ENCODE results near the gene AGAP3.

The AGAP3 gene

DNA sequence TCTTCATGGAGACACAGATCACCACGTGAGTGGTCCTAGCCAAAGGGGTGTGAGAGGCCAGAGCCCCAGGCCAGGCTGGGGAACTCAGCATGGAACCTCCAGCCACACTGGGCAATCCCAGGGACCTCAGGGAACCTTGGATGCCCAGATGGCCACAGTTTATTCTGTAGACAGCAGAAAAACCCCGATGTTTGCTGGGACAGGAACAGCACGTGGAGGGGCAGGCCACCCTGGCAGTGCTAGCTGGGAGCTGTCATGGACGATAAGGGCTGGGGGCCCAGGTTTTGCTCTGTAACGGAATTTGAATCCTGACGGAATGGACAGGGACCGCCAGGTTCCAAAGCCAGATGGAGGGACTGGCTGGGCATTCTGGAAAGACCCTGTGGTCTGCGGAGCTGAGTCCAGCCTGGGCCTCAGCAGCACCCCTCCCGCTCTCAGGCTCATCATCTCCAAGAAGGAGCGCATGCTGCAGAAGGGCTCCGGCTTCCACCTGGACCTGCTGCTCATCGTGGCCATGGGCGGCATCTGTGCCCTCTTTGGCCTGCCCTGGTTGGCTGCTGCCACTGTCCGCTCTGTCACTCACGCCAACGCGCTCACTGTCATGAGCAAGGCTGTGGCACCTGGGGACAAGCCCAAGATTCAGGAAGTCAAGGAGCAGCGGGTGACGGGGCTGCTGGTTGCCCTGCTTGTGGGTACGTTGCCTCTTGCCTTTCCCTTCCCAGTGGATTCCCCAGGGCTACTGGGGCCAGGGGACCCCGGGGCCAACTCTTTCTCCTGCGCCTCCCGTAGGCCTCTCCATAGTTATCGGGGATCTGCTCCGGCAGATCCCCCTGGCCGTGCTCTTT lies 11.2 kb upstream of the AGAP3 start:
- no peak for DNase-seq (ENCODE audit: low read depth)

DNA sequence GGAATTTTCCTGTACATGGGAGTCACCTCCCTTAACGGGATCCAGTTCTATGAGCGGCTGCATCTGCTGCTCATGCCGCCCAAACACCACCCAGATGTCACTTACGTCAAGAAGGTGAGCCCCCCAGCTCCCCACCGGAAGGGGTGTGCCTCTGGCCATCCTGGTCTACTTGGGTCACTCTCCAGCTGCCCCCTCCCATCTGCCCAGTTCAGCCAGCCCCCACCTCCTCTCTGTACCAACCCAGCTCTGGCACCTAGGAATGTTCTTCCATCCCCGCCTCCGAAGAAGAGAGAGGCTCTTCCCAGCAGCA lies 10.7 kb upstream of the AGAP3 start:
- DNase-seq (ENCODE audit: low read depth): no peak

DNA sequence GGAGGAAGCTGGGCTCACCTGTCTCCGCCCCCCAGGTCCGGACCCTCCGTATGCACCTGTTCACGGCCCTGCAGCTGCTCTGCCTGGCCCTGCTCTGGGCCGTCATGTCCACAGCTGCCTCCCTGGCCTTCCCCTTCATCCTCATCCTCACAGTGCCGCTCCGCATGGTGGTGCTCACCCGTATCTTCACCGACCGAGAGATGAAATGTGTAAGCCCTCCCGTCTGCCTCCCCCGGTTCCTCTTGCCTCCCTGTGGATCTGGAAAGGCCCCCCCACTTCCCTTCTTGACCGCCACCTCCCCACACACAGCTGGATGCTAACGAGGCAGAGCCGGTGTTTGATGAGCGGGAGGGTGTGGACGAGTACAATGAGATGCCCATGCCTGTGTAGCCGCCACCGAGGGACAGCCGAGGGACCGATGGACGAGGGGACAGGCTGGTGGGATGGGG lies 10.3 kb upstream of the AGAP3 start:
- DNase-seq (ENCODE audit: low read depth): no peak

- DNase-seq (ENCODE audit: low read depth): no peak
These were observed 9.2 kb upstream of the AGAP3 start for GRCh38 chr7:151076863-151077704.

- DNase-seq (ENCODE audit: low read depth): no peak
These were observed 8.5 kb upstream of the AGAP3 start for GRCh38 chr7:151077705-151078232.

DNA sequence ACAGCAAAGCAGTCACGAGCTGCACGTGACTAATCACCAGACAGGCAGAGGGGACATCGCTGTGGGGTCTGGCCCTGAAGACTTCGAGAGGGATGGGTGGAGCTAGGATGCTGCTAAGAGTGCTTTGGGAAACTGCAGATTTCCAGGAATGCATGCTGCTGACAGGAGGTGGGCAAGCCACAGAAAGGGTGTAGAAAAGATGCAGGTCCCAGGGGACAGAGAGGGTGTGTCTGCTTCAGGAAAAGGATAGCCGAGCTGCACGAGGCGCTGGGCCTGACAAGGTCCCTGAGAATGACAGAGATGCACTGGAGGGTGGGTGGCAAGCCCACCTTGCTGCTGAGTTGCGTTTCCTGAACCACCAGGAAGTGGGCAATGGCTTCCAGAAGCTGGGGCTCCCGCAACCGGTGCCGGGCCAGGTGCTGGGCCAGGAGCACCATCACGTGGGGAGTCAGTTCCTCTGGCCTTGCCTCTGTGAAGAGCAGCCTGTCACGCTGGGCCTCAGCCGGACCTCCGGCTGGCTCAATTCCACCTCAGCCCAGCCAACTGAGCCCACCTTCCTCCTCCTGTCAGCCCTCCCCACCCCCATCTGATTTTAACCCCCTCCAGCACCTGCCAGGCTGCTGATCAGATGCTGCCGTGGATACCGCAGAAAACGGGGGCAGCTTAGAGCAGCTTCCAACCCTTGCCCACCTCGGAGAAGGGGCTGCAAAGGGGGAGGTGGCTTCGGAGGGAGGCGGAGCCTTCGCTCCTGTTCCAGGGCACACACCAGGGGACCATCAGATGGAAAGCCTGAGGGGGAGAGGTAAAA lies 7.8 kb upstream of the AGAP3 start:
- DNase-seq (ENCODE audit: low read depth): no peak

- DNase-seq (ENCODE audit: low read depth): no peak
These were observed 6.9 kb upstream of the AGAP3 start for GRCh38 chr7:151079199-151079910.

GRCh38 chr7:151080067-151080521 lies 6.2 kb upstream of the AGAP3 start:
- DNase-seq (ENCODE audit: low read depth): no peak

DNA sequence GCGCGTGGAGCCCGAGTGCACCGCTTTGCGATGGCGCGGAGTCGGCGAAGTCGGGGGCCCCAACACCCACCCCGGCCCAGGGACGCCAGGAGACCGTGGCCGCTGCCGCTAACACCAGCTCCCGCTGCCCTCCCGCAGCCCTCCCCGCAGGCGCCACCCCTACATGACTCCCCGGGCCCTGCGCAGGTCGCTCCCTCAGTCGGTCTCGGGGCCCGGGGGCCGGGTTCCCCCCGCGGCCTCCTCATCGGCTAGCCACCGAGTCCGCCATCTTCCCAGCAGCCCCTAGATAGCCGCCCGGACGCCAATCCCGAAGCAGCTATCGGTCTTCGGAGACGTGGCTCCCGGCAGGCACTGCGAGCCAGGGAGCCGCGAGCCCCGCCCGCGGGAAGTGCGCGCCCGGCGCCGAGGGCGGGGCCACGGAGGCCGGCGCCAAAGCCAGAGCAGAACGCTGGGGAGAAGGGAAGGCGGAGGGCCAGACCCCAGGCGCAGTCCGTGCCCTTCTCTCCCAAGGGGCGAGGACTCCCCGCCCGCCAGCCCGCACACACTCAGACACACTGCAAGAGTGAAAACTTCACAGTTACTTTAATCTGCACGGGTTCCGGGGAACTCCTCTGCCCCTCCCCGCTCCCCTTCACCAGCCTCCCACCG lies 5.6 kb upstream of the AGAP3 start, which contains the start of gene FASTK:
Gene FASTK, minus strand, starts transcription at position 288 of the 648 bp plus-strand sequence. Its CDS starts 43 bp downstream, at position 245.
- DNase-seq (ENCODE audit: low read depth): no peak

DNA sequence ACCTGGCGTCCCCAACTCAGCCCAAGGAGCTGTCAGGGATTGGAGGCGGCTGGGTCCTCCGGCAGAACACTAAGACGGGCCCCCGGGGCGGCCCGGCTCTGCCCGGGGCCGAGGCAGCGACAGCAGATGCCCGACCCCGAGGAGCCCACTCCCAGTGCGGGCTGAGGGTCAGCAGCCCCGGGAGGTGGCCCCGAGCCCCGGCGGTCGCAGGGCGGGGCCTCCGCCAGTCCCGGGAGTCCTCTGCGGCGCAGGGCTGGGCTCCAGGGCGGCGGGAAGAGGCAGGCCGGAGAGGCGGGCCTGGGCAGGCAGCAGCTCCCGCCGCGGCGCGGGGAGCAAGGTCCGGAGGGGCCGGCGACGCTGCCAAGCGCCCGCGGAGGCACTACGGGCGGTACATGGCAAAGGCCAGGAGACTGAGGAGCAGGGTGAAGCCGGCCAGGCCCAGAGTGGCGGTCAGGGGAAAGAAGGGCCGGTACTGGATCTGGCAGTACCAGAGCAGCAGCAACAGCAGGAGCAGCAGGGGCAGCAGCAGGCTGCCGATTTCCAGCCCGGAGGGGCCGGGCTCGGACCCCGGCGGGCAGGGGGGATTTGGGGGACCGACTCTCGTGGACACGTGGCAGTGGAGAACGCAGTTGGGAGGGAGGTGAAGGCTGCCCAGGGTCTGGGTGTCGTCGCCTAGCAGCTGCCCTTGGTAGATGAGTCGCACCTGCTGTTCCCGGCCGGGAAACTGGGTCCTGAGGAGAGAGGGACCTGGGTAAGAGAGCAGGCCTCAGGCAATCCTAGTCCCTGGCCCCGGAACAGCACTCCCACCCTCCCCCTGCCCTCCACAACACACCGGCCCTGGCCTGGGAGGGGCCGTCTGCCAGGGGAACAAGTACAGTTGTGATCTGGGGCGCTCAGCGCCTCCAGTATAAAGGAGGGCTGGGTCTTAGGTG lies 4.8 kb upstream of the AGAP3 start:
- no peak for DNase-seq (ENCODE audit: low read depth)

DNA sequence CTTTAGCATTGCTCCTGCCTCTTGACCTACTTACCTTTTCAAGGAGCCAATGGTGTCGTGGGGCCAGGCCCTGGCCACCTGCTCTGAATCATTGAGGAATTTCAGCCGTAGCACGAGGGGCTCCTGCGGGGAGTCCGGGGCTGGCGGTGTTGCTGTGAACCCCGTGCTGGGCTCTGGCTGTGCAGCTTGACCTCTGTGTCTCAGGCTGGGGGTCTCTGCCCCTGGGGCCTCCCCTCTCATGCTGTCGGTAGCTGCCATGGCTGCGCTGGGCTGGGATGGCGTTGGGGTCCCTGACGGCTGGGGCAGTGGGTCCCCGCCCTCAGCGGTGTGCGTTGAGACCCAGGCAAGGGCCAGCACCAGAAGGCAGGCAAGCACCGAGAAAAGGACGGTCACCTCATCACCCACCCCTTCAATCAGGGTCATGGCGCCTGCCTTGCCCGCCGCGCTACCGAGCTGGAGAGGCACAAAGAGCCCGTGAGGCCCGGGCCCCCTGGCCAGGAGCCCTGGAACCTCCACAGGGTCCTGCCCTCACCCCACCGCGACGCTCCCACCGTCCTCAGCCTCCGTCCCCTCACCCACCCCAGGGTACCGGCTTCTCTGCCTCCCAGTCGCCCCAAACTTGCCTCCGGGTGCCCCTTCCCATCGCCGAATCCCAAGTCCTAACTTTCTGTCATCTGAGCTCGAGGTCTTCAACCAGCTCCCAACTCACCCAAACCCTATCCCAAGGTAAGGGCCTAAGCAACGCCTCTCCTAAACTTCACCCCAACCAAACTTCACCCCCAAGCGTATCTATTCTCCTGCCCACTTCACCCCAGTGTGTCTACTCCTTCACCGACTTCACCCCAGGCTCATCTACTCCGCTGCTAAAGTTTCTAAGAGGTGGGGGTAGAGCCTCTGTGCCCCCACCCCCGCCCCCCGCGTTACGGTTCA lies 3.9 kb upstream of the AGAP3 start:
- no peak for DNase-seq (ENCODE audit: low read depth)

GRCh38 chr7:151083071-151083823 lies 3.0 kb upstream of the AGAP3 start, which contains the start of gene TMUB1:
TMUB1 (minus strand) TSS chr7:151083493; CDS start chr7:151082563, 930 bp downstream.
- no peak for DNase-seq (ENCODE audit: low read depth)

GRCh38 chr7:151083824-151084160 lies 2.5 kb upstream of the AGAP3 start:
- DNase-seq (ENCODE audit: low read depth): no peak

DNA sequence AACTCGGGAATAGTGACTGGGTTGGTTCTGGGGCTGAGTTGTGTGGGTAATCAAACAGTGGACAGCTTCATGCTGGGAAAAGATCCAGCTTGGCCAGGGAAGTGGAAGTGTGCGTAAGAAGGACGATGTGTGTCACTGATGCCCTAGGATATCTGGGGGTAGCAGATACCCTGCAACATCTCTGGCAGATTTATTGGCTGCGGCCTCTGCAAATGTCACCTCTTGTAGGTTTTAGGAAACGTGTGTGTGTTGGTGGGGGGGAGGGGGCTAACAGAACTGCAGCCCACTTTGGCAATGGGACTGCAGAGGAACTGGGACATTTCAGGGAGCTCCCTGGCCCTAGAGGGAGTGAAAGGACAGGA lies 965 bp upstream of the AGAP3 start:
- no peak for DNase-seq (ENCODE audit: low read depth)

- no peak for DNase-seq (ENCODE audit: low read depth)
These were observed 548 bp downstream of the AGAP3 start for GRCh38 chr7:151086802-151087244.

DNA sequence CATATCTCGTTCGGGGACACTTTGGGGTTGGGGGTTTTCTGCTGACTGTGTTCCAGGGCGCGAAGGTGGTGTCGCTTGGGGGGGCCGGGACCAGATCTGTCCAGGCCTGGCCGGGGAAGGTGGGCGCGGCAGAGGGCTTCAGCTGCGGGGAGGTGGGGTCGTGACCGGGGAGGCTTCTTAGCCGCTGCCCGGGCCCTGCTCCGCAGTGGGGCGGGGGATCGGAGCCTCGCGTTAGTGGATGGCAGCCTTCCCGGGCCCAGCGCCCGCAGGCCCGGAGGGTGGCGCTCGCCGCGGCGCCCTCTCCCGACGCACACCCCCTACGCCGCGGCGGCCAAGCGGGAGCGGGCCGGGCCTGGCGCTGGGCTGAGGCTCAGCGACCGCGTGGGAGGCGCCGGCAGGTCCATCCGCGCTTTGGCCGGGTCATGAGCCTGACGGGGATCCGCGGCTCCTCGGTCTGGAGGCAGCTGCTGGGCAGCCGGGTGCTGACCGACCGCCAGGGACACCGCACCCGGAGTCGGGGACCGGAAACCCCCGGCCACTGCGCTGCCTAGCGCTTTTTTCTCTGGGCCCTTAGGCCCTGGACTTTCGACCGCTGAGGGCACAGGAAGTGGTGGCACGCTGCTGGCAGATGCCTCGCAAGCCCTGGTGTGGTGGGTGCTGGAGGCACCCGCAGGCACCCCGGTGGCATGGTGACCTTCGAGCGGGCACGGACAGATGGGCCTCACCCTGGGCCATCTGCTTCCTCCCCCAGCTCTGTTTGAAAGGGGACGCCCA lies 1.2 kb downstream of the AGAP3 start:
- DNase-seq (ENCODE audit: low read depth): no peak

Data from HS-27A (cell line).